GM18511 (cell line): ENCODE measurements around the gene GMIP.
A peak's percentile ranks its signal among the peaks of the same experiment; 100 is the strongest.

Experiments used
- ATAC-seq: cut with Tn5 transposase; IDR thresholded peaks from one replicate; pipeline ENCODE4 v1.9.1; 2021; ENCODE audit warnings: mild to moderate bottlenecking, moderate library complexity; ENCODE audit not compliant: unreplicated experiment

GMIP gene

GRCh38 chr19:19637186-19637522, 6.3 kb downstream of the GMIP start:
- no peak for ATAC-seq

GRCh38 chr19:19636573-19637185, 6.8 kb downstream of the GMIP start:
- ATAC-seq = no peak

DNA sequence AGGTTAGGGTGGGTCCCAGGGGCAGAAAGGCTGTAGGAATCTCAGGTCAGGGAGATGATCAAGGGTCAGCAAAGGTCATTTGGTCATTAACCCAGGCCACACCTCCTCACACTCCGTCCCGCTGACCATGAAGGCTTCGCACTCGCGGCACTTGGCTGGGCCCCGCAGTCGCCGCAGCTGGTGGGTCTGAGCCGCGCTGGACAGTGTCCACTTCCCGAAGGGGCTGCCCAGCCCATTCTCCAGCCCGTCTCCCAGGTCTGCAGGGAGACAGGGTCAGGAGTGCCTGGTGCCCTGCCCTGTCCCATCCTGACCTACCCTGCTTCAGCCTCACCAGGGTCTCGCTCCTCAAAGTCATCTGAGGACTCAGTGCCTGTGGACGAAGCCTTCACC, 8.1 kb downstream of the GMIP start:
- no peak for ATAC-seq

DNA sequence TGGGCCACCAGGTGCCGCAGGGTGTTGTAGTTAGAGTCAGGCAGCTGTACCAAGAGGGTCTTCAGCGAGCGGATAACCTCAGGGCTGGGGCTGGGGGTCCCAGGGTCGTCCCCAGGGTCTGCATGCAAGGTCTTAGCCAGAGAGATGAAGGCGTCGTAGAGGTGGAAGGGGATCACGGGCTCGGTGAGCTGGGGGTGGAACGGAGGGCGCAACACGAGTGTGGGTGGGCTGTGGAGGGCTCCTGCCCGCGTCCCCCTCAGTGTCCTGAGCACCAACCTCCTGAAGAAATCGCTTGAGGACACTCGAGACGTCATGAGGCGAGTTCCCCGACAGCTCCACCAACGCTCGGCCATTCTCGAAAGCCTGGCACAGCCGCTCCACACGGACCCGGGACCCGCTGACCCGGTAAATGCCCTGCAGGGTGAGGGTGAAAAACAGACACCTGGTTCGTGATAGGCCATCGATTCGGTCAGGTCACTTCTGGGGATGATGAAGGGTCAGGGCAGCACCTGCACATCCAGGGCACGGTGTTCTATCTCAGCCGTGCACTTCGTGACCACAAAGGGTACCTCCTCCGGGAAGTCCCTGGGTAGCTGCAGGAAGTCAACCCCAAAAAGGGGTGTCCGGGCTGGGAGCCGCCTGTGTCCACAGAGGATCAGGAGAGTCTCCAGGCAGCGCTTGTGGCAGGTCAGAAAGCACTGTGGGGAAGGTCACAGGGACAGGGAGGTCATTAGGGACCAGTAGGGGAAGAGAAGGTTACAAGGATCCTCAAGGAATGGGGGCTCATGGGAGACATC, 8.7 kb downstream of the GMIP start:
- ATAC-seq = no peak

GRCh38 chr19:19633711-19634515, 9.5 kb downstream of the GMIP start:
- ATAC-seq = no peak

DNA sequence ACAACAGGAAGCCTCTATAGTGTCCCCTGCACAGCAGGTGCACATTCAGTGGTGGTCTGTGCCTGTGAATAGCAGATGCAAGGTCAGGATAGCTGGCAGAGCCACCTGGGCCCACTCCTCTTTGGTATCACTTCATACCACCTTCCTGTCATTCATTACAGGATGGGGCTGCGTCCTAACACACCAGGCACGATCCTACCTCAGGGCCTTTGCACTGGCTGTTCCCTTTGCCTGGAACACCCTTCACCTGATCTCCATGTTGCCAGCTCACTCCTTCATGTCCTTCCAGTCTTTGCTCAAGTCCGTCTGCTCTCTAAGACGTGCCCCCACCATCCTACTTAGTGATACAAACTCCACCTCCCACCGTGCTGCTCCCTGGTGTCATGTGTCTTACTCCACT, 10.8 kb downstream of the GMIP start:
- no peak for ATAC-seq

DNA sequence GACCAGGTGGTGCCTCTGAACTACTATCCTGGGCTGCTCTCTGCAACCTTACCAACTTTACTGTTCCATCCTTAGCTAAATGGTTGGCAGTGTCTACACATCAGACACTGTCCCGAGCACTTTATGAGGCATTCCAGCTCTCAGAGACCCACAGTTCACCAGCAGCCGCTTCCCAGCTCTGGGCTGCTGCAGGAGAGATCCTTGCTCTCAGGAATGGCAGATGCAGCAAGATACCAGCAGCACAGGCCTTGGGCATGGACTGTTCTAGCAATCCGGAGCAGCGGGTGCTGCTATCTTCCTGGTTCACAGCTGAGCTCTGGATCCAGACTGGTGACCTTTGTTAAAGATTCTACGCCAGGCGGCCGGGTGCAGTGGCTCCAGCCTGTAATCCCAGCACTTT, 12.1 kb downstream of the GMIP start:
- no peak for ATAC-seq

DNA sequence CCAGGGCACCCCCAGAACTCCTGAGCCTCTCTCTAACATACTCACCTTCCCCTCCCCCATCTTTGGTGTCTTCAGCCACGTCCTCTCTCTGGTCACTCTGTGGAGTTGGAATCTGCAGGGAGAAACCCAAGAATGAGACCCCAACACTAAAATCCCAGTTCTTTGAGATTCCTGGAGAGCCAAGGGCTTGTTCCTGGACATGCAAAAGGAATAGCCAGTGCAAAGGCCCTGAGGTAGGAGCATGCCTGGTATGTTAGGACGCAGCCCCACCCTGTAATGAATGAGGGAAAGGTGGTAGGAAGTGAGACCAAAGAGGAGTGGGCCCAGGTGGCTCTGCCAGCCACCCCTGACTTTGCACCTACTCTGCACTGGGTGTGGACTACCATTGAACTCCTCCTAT, 13.0 kb downstream of the GMIP start:
- ATAC-seq = no peak

DNA sequence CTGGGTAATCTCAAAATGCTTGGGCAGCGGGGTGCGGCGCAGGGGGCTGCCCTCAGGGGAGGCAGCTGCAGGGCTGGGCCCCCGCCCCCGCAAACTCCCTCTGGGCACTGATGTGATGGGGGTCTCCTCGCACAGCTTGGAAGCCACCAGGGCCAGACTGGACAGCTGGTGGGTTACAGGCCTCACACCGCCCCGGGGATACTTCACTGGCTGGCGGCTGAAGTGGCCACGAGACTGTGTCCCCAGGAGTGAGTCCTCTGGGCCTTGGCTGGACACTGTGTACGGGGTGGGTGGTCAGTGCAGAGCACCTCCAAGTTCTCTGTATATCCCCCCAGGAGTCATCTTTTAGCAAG, 13.4 kb downstream of the GMIP start:
- no peak for ATAC-seq

DNA sequence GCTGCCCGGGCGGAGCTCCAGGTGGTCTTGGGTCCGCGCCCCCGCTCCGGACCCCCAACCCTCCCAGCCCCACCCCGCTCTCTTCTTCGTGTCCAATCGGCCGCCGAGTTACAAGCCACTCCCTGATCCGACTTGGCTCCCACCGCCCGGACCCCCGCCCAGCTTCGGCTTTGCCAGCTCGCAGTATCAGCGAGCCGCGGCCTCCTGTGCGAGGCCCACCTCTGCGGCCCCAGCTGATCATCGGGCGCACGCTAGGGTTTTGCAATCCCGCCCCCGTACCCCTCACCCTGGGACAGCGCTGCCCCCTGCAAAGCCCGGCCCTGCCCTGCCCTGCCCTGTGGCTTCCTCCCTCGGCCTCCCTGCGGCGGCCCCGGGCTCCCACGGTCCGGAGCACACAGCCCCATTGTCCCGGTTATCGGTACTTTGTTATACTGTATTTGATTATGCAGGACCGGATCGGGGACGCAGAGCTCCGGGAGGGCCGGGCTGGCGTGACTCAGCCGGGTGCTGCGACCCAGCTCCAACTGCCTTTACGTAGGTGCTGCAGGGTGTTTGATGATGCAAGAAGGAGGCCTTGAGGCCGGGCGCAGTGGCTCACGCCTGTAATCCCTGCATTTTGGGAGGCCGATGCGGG, 14.8 kb downstream of the GMIP start:
- peak; percentile 32 for ATAC-seq

- ATAC-seq = peak; percentile 74
These were observed 15.6 kb downstream of the GMIP start, which contains the start of gene LPAR2 for GRCh38 chr19:19627621-19628500. Gene LPAR2, minus strand, starts transcription at chr19:19628220. Its CDS starts 945 bp downstream, at chr19:19627275.

- no peak for ATAC-seq
These were observed 16.7 kb downstream of the GMIP start for GRCh38 chr19:19626516-19627472.

DNA sequence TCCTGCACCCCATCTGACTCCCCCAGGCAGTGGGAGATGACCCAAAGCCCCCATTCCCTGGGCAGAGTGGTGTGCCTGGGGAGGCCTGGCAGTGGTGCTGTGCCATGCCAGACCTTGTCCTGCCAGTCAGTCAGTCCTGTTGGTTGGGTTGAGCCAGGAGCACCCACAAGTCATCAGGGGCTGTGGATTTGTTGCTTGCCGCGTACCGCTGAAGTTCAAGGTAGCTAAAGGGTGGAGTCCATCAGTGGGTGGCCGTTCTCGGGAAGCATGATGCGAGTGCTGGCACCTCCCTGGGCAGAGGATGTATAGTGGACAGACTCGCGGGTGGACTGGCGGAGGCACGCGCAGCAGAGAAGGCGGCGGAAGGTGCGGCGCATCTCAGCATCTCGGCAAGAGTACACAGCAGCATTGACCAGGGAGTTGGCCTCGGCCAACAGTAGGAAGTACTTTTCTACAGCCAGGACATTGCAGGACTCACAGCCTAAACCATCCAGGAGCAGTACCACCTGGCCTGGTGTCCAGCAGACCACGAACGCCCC, 19.4 kb downstream of the GMIP start:
- no peak for ATAC-seq

DNA sequence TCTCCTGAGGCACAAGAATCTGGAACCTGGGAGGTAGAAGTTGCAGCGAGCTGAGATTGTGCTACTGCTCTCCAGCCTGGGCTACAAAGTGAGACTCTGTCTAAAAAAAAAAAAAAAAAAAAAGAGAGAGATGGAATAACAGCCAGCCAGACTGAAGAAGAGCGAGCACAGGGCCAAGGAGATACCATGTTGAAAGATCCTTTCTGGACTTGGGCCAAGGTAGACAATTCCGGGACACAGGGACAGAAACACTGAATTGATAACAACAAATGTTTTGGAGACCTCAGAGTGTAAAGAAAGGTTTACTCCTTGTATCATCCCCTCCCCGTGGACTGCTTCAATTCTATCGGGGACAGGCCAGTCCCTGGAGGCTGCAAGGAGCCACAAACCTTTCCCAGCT, 20.1 kb downstream of the GMIP start:
- no peak for ATAC-seq

DNA sequence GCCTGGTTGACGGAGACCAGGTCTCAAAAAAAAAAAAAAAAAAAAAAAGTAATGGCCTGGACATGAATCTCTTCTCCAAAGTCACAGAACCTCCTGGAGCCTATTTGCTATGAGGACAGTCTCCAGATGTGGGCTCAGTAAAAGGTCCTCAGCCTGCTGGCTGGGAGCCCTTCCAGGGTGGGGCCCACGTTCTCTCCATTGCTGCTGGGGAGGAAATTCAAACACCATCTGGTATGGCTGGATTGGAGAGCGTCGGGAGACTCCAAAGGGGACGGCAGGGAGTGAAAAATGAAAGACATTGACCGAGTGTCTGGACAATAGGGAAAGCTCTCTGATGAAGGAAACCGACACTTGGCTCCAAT, 23.6 kb downstream of the GMIP start:
- ATAC-seq = no peak

GRCh38 chr19:19619181-19619848, 24.1 kb downstream of the GMIP start:
- no peak for ATAC-seq

DNA sequence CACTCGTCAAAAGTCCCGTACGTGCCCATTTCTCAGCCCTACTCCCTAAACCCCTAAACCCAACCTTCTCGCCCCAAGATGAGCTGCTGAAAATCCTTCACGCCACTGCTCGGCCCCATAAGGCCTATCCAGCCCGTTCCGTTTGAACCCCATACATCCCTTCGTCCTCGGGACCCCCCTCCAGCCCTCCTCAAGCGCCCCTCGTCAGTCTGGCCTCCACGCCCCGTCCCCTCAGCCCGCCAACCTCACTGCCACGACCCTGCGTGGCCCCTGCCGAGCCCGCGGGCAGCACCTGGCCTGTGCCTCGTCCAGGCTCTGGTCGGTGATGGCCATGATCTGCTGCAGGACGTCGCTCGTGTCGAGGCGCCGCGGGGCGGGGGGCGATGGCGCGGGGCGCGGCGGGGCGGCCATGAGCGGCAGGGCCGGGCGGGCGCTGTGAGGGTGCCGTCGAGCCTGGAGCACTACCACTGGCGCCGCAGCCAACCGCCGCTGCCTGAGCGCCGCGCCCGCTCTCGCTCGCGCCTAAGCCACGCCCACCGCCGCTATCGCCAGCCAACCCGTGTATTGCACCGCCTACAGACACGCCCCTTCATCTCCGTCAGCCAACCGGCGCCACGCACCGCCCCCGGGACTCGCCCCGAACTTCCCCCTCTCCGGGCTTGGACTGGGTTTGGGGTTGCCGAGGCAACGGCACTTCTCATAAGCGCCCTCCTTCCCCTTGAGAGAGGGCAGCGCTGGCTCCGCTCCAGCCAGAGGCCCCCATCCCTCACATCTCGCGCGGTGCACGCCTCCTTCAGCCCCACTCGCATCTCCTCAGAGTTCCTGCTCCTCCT, 25.0 kb downstream of the GMIP start, which contains the start of gene PBX4:
TSS of gene PBX4 (minus strand) at position 469 of the 833 bp plus-strand sequence. CDS start at position 411, 58 bp downstream.
- ATAC-seq = peak; percentile 98

- ATAC-seq = no peak
These were observed 28.4 kb downstream of the GMIP start for GRCh38 chr19:19615086-19615485.
